ENCODE results near the gene C1QTNF5.

The C1QTNF5 gene

DNA sequence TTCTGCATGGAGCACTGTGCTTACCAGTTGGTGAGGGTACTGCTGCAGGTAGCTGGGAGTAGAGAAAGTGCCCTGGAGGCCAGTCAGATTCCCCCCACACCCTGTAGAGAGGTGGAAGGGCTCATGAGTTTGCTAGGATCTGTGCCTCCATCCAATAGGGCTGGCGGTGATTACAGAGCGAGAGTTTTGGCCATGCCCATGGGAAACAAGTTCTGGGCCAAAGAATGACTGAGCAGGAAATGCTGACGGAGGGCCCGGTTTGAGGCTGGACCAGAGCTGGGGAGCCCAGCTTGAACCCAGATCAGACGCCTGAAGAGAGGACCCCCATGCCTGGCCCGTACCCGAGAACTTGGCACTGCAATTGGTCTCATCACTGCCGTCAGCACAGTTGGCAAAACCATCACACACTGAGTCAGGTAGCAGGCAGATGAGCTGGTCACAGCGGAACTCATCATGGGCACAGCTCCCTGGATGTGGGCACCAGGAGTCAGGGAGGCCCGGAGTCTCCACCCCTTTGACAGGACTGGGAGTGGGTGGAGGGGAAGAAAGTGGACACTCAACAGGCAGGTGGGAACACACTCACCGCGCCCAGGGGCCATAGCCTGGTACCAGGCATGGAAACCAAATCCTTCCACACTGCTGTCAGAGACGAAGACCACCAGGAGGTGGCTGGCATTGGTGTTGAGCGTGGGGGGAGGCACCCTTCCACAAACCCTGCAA is 3.8 kb upstream of the C1QTNF5 start:
- Histone ChIP-seq H3K27ac (replicated peaks) (no peak overlapping the region), H3K4me3 (replicated peaks; ENCODE audit: insufficient read depth, low read length) (no peak overlapping the region), H3K27me3 (ENCODE audit: insufficient read depth, poor library complexity, severe bottlenecking) (peaks cover 24% of the 10 kb centered on the region)
- DNase-seq (ENCODE audit: low read depth in 1 of 2, low spot score in 1 of 2), result no peak
- TF ChIP-seq CTCF (IDR thresholded peaks at IDR 0.05; ENCODE audit: insufficient read depth, low read length) (no peak), GABPA (IDR thresholded peaks at IDR 0.05; ENCODE audit: low read depth) (no peak), POLR2AphosphoS5 (IDR thresholded peaks at IDR 0.05; ENCODE audit: low read depth) (no peak), SPI1 (IDR thresholded peaks at IDR 0.05; ENCODE audit: borderline replicate concordance, low read depth) (no peak)
- TF ChIP-seq, protein P1, sequence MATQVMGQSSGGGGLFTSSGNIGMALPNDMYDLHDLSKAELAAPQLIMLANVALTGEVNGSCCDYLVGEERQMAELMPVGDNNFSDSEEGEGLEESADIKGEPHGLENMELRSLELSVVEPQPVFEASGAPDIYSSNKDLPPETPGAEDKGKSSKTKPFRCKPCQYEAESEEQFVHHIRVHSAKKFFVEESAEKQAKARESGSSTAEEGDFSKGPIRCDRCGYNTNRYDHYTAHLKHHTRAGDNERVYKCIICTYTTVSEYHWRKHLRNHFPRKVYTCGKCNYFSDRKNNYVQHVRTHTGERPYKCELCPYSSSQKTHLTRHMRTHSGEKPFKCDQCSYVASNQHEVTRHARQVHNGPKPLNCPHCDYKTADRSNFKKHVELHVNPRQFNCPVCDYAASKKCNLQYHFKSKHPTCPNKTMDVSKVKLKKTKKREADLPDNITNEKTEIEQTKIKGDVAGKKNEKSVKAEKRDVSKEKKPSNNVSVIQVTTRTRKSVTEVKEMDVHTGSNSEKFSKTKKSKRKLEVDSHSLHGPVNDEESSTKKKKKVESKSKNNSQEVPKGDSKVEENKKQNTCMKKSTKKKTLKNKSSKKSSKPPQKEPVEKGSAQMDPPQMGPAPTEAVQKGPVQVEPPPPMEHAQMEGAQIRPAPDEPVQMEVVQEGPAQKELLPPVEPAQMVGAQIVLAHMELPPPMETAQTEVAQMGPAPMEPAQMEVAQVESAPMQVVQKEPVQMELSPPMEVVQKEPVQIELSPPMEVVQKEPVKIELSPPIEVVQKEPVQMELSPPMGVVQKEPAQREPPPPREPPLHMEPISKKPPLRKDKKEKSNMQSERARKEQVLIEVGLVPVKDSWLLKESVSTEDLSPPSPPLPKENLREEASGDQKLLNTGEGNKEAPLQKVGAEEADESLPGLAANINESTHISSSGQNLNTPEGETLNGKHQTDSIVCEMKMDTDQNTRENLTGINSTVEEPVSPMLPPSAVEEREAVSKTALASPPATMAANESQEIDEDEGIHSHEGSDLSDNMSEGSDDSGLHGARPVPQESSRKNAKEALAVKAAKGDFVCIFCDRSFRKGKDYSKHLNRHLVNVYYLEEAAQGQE (IDR thresholded peaks at IDR 0.05; ENCODE audit: insufficient replicate concordance, low read depth), result no peak

DNA sequence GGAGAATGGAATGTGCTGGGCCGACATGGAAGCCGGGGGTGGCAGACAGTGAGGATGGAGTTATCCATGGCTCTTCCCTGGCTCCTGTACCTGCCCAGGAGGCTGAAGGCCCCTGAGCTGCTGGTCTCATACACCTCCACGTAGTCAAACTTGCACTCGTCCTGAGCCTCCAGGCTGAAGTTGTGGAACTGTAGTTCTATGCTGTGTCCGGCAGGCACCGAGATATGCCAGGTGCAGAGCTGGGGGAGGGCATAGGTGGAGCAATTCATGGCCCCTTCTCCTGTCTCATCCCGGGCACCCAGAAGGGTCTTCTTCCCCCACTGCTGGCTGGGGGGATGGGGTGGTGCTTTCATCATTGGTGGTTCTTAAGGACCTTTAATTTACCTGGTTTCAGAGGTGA is 3.0 kb upstream of the C1QTNF5 start:
- Histone ChIP-seq H3K4me3 (replicated peaks; ENCODE audit: insufficient read depth, low read length) (no peak overlapping the region), H3K27me3 (ENCODE audit: insufficient read depth, poor library complexity, severe bottlenecking) (peaks cover 24% of the 10 kb centered on the region), H3K27ac (replicated peaks) (no peak overlapping the region)
- TF ChIP-seq SPI1 (IDR thresholded peaks at IDR 0.05; ENCODE audit: borderline replicate concordance, low read depth), result no peak
- TF ChIP-seq, protein P1 (IDR thresholded peaks at IDR 0.05; ENCODE audit: insufficient replicate concordance, low read depth), result no peak
- no peak for TF ChIP-seq POLR2AphosphoS5 (IDR thresholded peaks at IDR 0.05; ENCODE audit: low read depth)
- no peak for TF ChIP-seq CTCF (IDR thresholded peaks at IDR 0.05; ENCODE audit: insufficient read depth, low read length)
- no peak for TF ChIP-seq GABPA (IDR thresholded peaks at IDR 0.05; ENCODE audit: low read depth)
- DNase-seq (ENCODE audit: low read depth in 1 of 2, low spot score in 1 of 2), result no peak

- H3K4me3 ChIP-seq (replicated peaks; ENCODE audit: insufficient read depth, low read length), result no peak overlapping the region
- no peak overlapping the region for H3K27ac ChIP-seq (replicated peaks)
- DNase-seq (ENCODE audit: low read depth in 1 of 2, low spot score in 1 of 2), result no peak
- TF ChIP-seq, protein P1 (IDR thresholded peaks at IDR 0.05; ENCODE audit: insufficient replicate concordance, low read depth), result no peak
- no peak for TF ChIP-seq GABPA (IDR thresholded peaks at IDR 0.05; ENCODE audit: low read depth)
- H3K27me3 ChIP-seq (ENCODE audit: insufficient read depth, poor library complexity, severe bottlenecking), result peaks cover 24% of the 10 kb centered on the region
Measured at GRCh38 chr11:119342362-119343130, 1.9 kb upstream of the C1QTNF5 start.

Data from HL-60 (cell line).